Measurements from ENCODE around the gene SAV1.

SAV1 gene

DNA sequence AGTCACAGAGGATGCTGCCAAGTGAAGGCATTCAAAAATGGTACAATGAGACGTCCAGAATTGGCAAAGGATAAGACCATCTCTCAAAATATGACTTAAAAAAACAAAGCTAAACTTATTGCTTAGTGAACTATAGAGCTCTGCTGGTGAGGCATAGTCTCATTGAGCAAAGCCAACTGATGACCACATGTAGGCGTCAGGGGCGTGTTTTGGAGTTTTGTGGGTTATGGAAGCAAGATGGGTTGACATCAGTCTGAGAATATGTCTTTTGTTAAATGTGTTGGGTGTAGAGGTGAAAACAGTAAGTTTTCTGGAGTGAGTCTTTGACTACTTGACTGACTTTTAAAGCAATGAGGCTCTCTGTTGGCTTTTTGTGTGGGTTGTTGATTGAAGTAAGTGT is 60.9 kb downstream of the SAV1 start:
- no peak for DNase-seq (ENCODE audit: low spot score)

DNA sequence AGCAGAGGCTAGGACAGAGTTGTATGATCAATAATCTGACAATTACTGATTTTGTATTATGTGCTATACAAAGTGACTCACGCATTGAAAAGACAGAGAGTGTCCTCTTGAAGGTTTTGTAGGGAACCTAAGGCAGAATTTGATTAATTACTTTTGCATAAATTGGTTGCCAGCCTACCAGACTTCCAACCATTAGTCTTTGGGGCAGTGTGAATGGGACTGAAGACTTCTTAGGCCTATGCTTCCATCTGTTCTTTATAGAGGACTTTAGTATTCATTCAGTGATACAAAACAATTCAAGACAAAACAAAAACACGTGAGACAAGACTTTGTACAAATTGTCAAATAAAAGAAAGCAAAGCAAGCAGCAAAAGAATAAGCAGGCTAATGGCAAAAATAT is 61.6 kb downstream of the SAV1 start:
- DNase-seq (ENCODE audit: low spot score): no peak

DNA sequence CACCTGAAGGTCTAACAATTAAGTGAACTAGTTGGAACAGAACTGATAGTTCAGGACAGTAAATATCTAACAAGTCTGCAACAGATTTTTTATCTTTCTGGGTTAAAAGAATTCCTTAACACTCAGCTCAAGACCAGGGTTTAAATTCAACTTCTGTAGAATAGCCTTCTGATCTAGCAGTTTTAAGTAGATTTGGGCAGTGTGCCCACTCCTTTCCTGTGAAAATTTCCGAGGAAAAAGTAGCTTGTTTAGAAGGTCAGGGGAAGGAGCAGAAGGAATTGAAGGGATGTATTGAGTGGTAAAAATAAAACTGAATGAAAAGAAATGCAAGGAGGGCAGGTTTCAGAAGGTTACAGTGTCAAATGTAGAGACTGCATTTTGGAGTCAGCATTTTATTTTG is 62.3 kb downstream of the SAV1 start:
- no peak for DNase-seq (ENCODE audit: low spot score)

DNA sequence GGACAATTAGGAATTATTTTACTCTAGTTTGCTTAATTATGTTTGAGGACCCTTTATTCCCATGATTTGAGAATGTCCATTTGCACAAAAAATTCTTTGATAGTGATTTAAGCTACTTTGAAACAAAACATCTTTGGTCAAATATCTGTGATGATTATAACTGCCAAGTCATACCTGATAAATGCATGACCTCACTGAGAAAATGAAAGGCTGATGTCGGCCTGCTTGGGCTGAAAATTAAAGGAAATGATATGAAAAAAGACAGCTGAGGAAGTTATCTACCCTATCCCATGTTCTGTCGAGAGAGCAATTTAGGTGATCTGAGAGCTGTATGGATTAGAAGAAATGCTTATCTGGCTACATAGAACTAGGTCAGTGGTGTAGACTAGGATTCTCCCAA is 64.5 kb downstream of the SAV1 start:
- no peak for DNase-seq (ENCODE audit: low spot score)

DNA sequence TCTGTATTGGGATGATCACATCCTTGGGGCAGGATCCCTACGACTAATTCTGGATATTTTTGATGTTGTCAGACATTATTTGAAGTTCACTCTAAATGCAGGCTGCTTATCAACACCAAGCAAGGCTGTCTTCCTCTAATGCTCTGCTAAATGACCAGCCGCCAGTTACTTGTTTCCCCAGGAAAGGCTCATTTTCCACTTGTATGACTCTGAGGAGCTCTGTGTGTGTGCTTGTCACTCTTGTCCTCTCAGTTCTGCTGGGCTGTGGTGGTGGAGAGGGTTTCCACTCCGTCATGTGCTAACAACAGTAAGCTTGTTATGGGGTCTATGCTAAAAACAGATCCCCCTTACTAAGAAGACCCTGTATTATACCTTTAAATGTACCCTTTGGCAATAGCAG is 66.1 kb downstream of the SAV1 start:
- DNase-seq (ENCODE audit: low spot score): no peak

DNA sequence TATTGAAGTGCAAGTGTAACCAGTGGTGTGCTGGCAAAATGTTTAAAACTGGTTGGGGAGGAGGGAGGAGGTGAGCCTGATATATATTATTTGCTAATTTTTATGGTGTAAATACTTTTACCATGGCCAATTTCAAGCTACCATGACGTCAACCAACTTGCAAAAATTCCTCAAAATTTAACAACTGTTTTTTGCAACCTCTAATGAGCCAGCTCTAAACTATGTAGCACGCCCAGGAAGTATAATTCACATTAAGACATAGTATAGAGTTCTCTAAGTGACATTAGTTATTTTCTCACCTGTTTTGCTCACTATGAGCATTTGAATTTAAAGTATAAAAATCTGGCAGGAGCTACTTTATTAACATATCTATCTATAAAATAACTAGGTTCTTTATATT is 66.7 kb downstream of the SAV1 start:
- DNase-seq (ENCODE audit: low spot score): no peak

DNA sequence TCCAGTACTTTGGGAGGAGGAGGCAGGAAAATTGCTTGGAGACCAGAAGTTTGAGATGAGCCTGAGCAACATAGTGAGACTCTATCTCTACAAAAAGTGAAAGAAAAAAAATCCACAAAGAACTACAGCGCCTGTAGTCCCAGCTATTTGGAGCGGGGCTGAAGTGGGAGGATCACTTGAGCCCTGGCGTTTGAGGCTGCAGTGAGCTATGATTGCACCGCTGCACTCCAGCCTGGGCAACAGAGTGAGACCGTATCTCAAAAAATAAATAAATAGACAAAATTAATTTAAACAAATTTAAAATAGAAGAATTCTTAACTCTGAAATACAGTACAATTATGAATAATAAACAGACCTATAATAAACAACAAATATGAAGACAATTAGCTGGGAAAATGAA is 67.3 kb downstream of the SAV1 start:
- DNase-seq (ENCODE audit: low spot score): no peak

DNA sequence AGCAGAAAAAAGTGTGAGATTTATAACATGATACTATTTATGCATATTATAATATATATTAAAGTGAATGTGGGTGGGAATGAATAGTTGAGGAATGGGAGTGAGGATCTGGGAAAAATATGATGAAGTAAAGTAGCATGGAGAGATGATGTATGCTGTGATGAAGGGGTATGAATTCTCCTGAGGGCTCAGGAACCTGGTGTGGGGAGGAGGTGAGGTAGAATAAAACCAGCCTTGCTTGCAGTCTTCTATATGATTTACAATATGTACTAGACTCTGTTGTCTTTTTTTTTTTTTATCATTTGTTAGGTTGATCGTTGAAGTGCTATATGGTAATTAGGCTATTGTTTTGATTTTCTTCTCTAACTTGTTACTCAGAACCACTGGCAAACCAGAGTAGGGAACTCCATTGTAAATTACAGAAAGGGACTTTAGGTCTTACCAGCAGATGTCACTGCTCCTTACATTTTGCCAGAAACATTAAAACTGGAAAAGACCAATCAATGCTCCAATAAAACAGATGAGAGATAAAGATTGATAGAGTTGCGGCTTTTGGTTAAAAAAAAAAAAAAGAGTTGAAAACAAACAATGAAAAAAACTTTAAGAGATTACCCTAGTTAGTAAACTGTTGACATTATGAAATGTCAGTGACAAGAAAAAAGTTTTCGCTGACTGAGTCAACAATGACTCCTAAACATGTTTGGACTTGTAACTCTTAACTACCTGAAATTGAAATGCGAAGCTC is 68.2 kb downstream of the SAV1 start:
- peak; percentile 53 for DNase-seq (ENCODE audit: low spot score)

DNA sequence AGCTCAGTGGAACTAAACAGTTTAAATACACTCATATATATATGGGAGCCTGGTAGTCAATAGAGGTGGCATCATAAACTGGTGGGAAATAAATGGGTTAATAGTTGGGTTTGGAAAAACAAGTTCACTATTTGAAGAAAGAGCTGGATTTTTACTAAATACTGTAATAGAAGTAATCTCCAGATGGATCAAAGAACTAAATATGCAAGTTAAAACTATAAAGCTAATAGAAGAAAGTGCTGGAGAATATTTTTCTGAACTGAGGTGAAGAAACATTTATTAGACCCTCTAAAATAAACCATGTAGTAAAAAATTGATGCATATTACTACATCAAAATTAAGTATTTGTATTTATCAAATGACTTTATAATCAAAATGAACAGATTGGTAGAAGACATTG is 69.3 kb downstream of the SAV1 start:
- no peak for DNase-seq (ENCODE audit: low spot score)

DNA sequence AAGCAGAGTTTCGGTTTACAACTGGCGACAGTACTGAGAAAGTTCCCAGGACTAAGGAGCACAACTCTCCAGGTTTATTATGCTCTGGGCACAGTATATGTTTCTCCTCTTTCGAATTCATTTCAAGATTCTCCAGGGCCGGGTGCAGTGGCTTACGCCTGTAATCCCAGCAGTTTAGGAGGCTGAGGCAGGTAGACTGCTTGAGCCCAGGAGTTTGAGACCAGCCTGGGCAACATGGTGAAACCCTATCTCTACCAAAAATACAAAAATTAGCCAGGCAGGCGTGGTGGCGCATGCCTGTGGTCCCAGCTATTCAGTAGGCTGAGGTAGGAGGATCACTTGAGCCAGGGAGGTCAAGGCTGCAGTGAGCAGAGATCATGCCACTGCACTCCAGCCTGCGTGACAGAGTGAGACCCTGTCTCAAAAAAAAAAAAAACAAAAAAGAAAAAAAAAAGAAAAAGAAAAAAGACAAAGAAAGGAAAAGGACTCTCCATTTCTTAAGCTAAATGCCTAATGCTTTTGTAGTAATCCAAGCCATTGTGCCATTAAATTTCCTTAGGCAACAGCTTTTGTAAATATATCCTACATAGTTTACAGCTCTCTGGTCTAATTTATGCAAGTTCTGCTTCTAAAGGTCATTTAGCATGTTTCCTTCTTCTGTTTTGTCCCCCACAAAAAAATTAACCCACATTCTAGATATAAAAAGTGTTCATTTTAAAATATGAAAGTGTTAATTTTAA is 73.4 kb downstream of the SAV1 start:
- no peak for DNase-seq (ENCODE audit: low spot score)

DNA sequence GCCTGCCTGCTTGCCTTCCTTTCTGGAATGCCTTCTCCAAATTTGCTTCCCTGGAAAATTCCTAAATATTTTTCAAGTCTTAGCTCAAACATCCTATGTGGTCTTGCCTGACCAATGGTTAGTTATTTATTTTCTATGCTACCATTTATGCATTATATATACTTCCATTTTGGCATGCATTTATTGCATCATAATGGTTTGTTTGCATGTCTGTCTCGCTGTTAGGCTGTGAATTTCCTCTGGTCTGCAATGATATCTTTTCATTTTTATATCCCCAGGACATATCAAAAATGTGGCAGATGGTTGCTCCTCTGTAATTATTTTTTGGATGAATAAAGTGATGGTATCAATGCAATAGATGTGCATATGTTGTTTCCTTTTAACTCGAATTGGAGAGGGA is 77.6 kb downstream of the SAV1 start:
- no peak for DNase-seq (ENCODE audit: low spot score)

All from cerebellar cortex (tissue), 1 donor.